ENCODE measurements around the gene MRM3. TPM values are rescaled to one million over a fixed set of nuclear protein-coding genes. Genes with fewer than 3 reads are reported as not detected.
"Not testable (repeated sequence)": the region's sequence is repeated elsewhere in the genome, so short reads cannot be mapped to it uniquely, and the experiment has no call there.

The MRM3 gene
- total RNA-seq, 1 experiment from 2014 or later: 21.3 TPM

DNA sequence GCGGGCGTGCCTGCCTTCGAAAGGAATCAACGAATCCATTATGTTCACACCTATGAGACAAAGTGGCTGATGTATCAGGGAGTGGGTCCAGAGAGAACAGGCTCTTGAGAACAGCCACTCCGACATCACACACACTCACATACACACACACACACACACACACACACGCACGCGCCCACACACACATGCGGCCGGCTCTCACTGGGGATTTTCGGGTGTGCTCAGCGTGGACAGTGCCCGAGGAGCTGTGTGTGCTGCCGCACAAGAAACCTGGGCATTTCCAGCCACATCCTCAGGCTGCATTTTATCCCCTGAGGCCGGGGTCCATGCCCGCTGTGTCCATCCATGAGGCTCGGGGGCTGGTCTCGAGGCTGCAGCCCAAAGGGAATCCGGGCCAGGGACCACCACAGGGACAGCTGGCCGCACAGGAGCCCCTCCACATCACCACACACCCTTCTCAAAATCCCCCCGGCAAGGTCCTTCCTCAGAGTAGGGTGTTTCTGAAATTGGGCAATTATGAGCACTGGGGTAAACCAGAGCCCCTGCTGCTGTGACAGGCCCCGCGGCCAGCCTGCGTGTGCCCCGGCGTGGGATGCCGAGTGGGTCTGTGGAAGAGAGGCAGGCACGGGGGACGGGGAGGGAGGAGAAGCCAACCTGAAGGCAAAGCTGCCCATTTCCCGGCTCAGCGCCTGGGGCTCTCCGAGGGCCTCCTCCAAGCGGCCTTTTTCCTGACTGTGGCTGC lies 24.8 kb downstream of the MRM3 start:
- Histone ChIP-seq H3K4me1 (replicated peaks) (peaks cover 6% of the 10 kb centered on the region), H3K9me3 (replicated peaks) (no peaks in the 10 kb centered on the region), H3K27ac (no peak overlapping the region), H3K27me3 (replicated peaks) (no peaks in the 10 kb centered on the region), H3K4me3 (no peak overlapping the region), H3K36me3 (peaks cover 8% of the 10 kb centered on the region; the same call in 1 of the 2 replicates)
- no peak for DNase-seq (ENCODE audit: low read depth in 1 of 2, low spot score in 2 of 2)

DNA sequence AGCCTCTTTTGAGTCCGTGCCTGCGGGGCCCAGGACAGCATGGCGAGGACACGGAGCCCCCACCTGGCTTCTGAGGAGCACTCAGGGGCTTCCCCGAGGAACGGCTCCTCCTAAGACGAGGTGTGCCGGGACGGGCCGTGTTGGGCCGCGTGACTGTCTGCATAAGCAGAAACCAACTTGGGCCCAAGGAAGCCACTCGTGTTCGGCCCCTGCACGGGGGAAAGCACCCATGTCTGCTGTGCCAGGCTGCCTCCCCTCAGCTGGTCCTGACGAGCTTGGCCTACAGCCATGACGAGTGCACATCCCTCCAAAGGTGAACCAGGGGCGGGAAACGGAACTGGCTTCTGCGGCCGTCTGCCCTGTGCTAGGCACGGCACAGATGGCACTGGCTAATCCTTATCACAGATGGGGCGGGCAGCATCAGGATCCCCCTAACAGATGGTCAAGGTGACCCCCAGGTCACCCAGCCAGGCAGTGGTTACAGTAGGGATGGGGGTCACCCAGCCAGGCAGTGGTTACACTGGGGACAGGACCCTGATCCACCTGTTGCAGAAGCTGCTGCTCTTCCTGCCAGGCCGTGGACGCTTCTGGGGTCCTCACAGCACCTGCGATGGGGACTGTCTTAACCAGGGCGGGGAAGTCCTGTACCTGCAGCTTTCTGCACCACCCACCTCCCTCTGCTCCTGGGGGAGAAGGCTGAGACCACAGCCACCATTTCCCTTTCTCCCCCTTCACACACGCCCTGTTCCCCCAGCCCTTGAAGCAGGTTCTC lies 25.6 kb downstream of the MRM3 start:
- no peak for DNase-seq (ENCODE audit: low read depth in 1 of 2, low spot score in 2 of 2)
- H3K27ac ChIP-seq: no peak overlapping the region
- no peaks in the 10 kb centered on the region for H3K9me3 ChIP-seq (replicated peaks)
- H3K4me1 ChIP-seq (replicated peaks): no peaks in the 10 kb centered on the region
- no peaks in the 10 kb centered on the region for H3K27me3 ChIP-seq (replicated peaks)
- no peak overlapping the region for H3K4me3 ChIP-seq
- H3K36me3 ChIP-seq: peaks cover 13% of the 10 kb centered on the region; the same call in 1 of the 2 replicates

DNA sequence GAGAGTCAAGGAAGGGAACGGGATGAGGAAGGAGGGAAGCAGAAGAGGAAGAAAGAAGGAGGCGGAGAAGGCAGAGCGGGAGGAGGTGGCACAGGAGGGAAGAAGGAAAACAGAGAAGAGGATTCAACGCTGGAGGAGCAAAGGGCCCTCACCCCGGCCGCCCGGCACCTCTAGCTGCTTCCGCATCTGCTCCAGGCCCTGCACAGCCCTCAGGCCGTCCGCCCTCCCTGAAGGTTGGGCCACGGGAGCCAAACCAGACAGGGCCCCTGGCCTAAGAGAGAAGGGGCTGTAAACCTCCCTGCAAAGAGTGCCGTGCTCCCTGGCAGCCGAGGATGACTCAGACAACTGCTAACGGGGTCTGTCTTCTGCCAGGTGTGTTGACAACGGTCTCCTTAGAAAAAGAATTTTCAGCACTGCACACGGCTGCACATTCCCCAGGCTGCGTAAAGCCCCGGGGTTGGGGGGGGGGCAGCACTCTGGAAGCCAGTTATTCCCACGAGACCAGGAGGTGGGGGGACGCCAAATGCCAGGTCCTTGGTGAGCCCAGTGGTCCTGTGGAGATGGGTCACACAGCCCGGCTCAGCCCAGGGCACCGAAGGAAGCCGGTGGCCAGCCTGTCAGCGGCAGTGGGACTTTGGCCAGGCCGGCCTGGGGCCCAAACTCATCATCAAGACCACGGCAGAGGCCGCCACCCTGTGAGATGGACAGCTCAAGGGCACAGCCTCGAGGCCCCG lies 29.1 kb downstream of the MRM3 start:
- Histone ChIP-seq H3K27me3 (replicated peaks) (no peaks in the 10 kb centered on the region), H3K27ac (no peak overlapping the region), H3K9me3 (replicated peaks) (0 out of 2 replicates have a peak, but pooled peaks cover 2% of the 10 kb centered on the region), H3K36me3 (peaks cover 16% of the 10 kb centered on the region; the same call in 1 of the 2 replicates), H3K4me1 (replicated peaks) (peaks cover 5% of the 10 kb centered on the region; the same call in 1 of the 2 replicates), H3K4me3 (no peak overlapping the region)
- DNase-seq (ENCODE audit: low read depth in 1 of 2, low spot score in 2 of 2): no peak

DNA sequence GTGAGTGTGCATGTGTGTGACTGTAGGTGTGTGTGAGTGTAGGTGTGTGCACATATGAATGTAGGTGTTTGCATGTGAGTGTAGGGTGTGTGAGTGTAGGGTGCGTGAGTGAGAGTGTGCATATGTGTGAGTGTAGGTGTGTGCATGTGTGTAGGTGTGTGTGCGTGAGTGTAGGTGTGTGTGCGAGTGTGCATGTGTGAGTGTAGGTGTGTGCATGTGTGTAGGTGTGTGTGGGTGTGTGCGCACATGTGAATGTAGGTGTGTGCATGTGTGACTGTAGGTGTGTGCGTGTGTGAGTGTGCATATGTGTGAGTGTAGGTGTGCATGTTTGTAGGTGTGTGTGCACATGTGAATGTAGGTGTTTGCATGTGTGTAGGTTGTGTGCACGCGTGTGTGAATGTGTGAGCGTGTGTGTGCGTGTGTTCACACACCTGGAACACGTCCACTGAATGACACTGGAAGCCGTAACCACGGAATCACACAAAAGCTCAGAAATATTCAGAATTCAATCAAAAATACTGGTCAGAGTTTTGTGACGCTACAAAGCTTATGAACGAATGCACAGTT lies 30.6 kb downstream of the MRM3 start:
- Histone ChIP-seq H3K27me3 (replicated peaks) (no peaks in the 10 kb centered on the region), H3K4me3 (no peak overlapping the region), H3K9me3 (replicated peaks) (0 out of 2 replicates have a peak, but pooled peaks cover 2% of the 10 kb centered on the region), H3K4me1 (replicated peaks) (peaks cover 5% of the 10 kb centered on the region; the same call in 1 of the 2 replicates), H3K27ac (no peak overlapping the region), H3K36me3 (peaks cover 16% of the 10 kb centered on the region; the same call in 1 of the 2 replicates)
- no peak for DNase-seq (ENCODE audit: low read depth in 1 of 2, low spot score in 2 of 2)

DNA sequence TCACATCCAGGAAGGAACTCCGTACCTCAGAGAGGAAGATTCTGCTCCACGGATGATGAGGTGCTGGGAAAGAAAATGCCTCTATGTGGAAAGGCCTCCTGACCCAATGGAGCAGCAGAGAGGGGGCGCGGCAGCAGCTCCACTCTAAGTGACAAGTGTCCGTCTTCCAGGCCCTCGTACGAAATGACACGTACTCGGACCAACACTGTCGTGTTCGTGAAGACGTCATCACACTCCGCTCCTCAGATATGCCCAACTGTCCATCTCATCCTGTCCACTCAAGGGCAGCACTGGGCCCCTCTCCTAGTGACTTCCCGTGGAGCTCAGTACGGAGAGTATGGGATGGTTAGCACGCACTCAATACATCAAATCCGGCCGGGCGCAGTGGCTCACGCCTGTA lies 32.2 kb downstream of the MRM3 start:
- peaks cover 5% of the 10 kb centered on the region; the same call in 1 of the 2 replicates for H3K4me1 ChIP-seq (replicated peaks)
- no peak for DNase-seq (ENCODE audit: low read depth in 1 of 2, low spot score in 2 of 2)
- H3K36me3 ChIP-seq: peaks cover 19% of the 10 kb centered on the region
- no peaks in the 10 kb centered on the region for H3K27me3 ChIP-seq (replicated peaks)
- no peak overlapping the region for H3K27ac ChIP-seq
- no peak overlapping the region for H3K4me3 ChIP-seq
- H3K9me3 ChIP-seq (replicated peaks): 0 out of 2 replicates have a peak, but pooled peaks cover 2% of the 10 kb centered on the region

DNA sequence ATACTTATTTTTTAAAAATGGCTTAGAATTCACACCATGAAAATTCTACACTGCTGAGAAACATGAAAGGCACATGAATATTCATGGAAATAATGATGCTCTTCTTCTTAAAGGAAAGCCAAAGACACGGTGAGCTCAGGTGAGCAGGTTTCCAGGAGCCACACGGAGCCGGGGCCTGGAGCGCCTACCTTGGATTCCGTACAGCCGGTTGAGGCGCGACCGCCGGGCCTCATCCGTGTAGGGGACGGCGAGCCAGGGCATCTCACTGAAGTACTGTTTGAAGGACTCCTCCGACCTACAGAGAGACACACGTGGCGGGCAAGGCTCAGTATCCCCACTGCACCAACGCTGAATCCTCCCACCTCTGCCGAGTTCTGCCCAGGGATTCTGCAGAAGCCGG lies 37.1 kb downstream of the MRM3 start:
- peaks cover 1% of the 10 kb centered on the region; the same call in 1 of the 2 replicates for H3K4me1 ChIP-seq (replicated peaks)
- H3K9me3 ChIP-seq (replicated peaks): no peaks in the 10 kb centered on the region
- no peaks in the 10 kb centered on the region for H3K27me3 ChIP-seq (replicated peaks)
- H3K4me3 ChIP-seq: no peak overlapping the region
- no peak overlapping the region for H3K27ac ChIP-seq
- DNase-seq (ENCODE audit: low read depth in 1 of 2, low spot score in 2 of 2): no peak
- peaks cover 9% of the 10 kb centered on the region for H3K36me3 ChIP-seq

DNA sequence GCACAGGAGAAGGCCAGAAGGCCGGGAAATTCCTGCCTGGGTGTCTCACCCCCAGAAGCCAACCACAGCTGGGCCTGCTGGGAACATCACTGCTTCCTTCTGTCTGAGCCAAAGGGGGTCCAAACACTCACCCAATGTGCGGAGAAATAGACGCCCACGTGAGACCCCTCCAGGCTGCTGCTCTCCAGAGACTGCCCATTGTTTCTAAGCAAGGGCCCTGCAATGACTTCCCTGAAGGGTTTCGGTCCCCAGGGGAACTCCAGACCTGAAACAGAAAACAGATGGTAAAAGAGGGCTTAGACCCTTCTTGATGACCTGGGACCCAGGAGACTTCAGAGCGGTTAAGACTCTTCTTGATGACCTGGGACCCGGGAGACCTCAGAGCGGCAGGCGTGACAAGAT lies 41.3 kb downstream of the MRM3 start:
- no peak for DNase-seq (ENCODE audit: low read depth in 1 of 2, low spot score in 2 of 2)
- peaks cover 6% of the 10 kb centered on the region; the same call in 1 of the 2 replicates for H3K36me3 ChIP-seq
- H3K9me3 ChIP-seq (replicated peaks): no peaks in the 10 kb centered on the region
- H3K27ac ChIP-seq: no peak overlapping the region
- H3K4me1 ChIP-seq (replicated peaks): peaks cover 2% of the 10 kb centered on the region
- H3K27me3 ChIP-seq (replicated peaks): no peaks in the 10 kb centered on the region
- H3K4me3 ChIP-seq: no peak overlapping the region

DNA sequence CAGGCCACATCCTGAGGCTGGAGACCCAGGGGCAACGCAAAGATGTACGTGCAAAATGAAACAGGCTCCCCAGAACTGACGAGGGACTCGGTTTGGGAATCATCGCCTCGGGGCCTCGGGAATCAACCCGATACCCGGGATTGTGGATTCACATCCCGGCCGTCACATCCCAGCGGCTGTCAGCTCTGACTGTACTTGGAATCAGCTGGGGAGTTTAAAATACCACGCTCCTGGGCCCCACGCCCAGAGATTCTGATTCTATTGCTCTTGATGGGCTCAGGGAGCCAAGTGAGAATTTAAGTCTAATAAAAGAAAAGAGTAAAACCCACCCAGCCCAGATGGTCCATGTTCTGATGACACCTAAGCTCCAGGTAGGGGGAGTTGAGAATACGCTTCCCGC lies 42.2 kb downstream of the MRM3 start:
- Histone ChIP-seq H3K36me3 (peaks cover 2% of the 10 kb centered on the region; the same call in 1 of the 2 replicates), H3K9me3 (replicated peaks) (no peaks in the 10 kb centered on the region), H3K27ac (no peak overlapping the region), H3K27me3 (replicated peaks) (no peaks in the 10 kb centered on the region), H3K4me3 (no peak overlapping the region), H3K4me1 (replicated peaks) (peaks cover 5% of the 10 kb centered on the region)
- DNase-seq (ENCODE audit: low read depth in 1 of 2, low spot score in 2 of 2): no peak

DNA sequence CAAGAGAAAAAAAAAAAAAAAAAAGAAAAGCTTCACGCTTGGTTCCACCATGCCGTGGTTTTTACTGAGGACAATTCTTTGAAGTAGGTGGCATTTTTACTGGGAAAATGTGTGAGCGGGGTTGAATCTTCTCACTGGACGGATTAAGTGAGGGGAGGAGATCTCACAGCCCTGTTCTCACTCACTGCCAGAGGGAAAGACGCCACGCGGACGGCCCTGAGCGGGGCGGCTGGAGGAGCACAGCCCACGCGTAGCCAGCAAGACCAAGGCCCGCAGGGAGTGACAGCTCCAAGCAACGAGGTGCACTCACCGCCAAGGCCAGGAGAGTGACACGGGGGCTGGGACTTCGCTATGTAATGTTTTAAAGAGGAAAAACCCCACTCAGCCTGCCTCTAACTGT lies 43.1 kb downstream of the MRM3 start:
- Histone ChIP-seq H3K4me1 (replicated peaks) (peaks cover 9% of the 10 kb centered on the region), H3K27me3 (replicated peaks) (no peaks in the 10 kb centered on the region), H3K9me3 (replicated peaks) (no peaks in the 10 kb centered on the region), H3K27ac (no peak overlapping the region), H3K36me3 (no peaks in the 10 kb centered on the region), H3K4me3 (no peak overlapping the region)
- DNase-seq (ENCODE audit: low read depth in 1 of 2, low spot score in 2 of 2): no peak

DNA sequence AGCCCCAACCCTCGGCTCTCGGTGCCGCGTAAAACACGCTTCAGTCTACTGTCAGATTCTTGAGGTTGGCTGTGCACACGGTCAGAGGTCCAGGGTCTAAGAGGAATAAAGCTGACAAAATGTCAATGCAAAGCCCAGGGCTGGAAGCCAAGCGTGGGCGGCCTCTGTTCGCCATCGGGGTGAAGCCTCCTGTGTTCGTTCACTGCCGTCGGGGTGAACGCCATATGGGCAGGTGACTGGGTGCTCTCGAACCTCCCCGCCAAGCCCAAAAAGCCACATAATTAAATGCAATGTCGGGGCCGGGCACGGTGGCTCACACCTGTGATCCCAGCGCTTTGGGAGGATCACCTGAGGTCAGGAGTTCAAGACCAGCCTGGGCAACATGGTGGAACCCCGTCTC lies 44.6 kb downstream of the MRM3 start:
- no peaks in the 10 kb centered on the region for H3K36me3 ChIP-seq
- no peak for DNase-seq (ENCODE audit: low read depth in 1 of 2, low spot score in 2 of 2)
- H3K9me3 ChIP-seq (replicated peaks): no peaks in the 10 kb centered on the region
- no peaks in the 10 kb centered on the region for H3K27me3 ChIP-seq (replicated peaks)
- H3K27ac ChIP-seq: no peak overlapping the region
- H3K4me3 ChIP-seq: no peak overlapping the region
- peaks cover 14% of the 10 kb centered on the region for H3K4me1 ChIP-seq (replicated peaks)

DNA sequence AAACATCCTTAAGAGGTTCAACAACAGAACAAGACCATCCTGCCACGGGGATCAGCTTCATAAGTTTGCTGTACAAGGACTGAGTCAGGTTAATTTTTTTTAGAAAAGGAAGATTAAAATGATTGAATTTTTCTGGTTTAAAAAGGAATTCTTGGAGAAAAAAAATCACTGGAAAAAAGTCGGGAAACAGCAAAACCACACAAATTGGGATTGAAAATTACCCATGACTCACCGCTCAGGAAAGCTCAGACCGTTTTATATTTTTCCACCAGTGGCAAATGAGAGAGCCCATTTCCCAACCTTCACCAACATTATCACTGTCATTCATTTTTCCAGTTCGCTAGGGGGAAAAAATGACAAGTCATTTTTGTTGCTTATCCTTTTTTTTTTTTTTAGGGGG lies 46.6 kb downstream of the MRM3 start:
- Histone ChIP-seq H3K4me3 (no peak overlapping the region), H3K27me3 (replicated peaks) (no peaks in the 10 kb centered on the region), H3K9me3 (replicated peaks) (no peaks in the 10 kb centered on the region), H3K27ac (0 out of 2 replicates have a peak overlapping the region, but pooled peaks have one; percentile 8), H3K4me1 (replicated peaks) (peaks cover 14% of the 10 kb centered on the region), H3K36me3 (no peaks in the 10 kb centered on the region)
- peak in 1 of 2 experiments; percentile 16 for DNase-seq (ENCODE audit: low read depth in 1 of 2, low spot score in 2 of 2)

DNA sequence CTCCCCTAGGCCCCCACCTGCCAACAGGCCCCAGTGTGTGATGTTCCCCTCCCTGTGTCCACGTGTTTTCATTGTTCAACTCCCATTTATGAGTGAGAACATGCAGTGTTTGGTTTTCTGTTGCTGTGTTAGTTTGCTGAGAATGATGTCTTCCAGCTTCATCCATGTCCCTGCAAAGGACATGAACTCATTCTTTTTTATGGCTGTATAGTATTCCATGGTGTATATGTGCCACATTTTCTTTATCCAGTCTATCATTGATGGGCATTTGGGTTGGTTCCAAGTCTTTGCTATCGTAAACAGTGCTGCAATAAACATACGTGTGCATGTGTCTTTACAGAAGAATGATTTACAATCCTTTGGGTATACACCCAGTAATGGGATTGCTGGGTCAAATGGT lies 47.5 kb downstream of the MRM3 start:
- DNase-seq (ENCODE audit: low read depth in 1 of 2, low spot score in 2 of 2); H3K27ac ChIP-seq; H3K4me3 ChIP-seq; H3K36me3 ChIP-seq; H3K27me3 ChIP-seq (replicated peaks); H3K9me3 ChIP-seq (replicated peaks): not testable (repeated sequence)
- H3K4me1 ChIP-seq (replicated peaks): peaks cover 18% of the 10 kb centered on the region

DNA sequence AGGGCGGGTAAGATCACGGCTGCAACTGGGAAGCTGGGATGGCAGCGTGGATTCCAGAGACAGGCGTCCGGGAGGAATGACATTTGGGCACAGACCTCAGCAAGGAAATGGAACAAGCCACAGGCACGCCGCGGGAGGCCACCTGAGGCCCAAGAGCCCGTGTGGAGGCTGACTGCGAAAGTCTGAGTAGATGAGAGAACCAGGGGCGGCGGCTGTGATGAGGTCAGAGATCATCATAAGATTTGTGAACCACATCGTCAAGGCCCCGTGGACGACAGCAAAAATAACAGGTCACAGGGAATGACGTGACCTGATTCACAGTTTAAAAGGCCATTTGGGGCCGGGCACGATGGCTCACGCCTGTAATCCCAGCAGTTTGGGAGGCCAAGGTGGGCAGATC lies 48.2 kb downstream of the MRM3 start:
- Histone ChIP-seq H3K27ac (0 out of 2 replicates have a peak overlapping the region, but pooled peaks have one; percentile 26), H3K4me1 (replicated peaks) (peaks cover 23% of the 10 kb centered on the region), H3K4me3 (no peak overlapping the region), H3K9me3 (replicated peaks) (no peaks in the 10 kb centered on the region), H3K27me3 (replicated peaks) (no peaks in the 10 kb centered on the region), H3K36me3 (no peaks in the 10 kb centered on the region; the same call in 1 of the 2 replicates)
- DNase-seq (ENCODE audit: low read depth in 1 of 2, low spot score in 2 of 2): no peak

All from SJSA1 (cell line).